CD4-positive, alpha-beta memory T cell (primary cell): ENCODE measurements around the gene RNF175. TPM values are rescaled to one million over a fixed set of nuclear protein-coding genes. Genes with fewer than 3 reads are reported as not detected.

ENCODE experiments used
- CTCF ChIA-PET: fragments of 350-600 bp; sonication (Branson Sonifier 250); formaldehyde crosslinking; loops from one replicate; lab custom pipeline; 2021; ENCODE audit warnings: inconsistent platforms; ENCODE audit not compliant: partially characterized antibody; lab: Charles Lee
- POLR2A ChIA-PET: fragments of 350-600 bp; sonication (Branson Sonifier 250); formaldehyde crosslinking; loops from one replicate; lab custom pipeline; 2021; ENCODE audit not compliant: partially characterized antibody; lab: Charles Lee
- DNase-seq, 5 donors: peaks; one replicate each; pipeline versions ENCODE4 v3.0.0 to v3.0.0-alpha.2; 2020 to 2022; ENCODE audit warnings: mixed read lengths in 1 of 5
- H3K27ac ChIP-seq: one replicate; pipeline ENCODE4 v1.7.0; 2013; ENCODE audit warnings: low read depth, low read length
- H3K27me3 ChIP-seq: 2 replicates; pipeline ENCODE4 v1.7.0; 2013; ENCODE audit warnings: mild to moderate bottlenecking, low read length, moderate library complexity; ENCODE audit not compliant: insufficient read depth
- H3K36me3 ChIP-seq: 2 replicates; pipeline ENCODE4 v1.7.0; 2013; ENCODE audit warnings: mild to moderate bottlenecking, low read length, moderate library complexity; ENCODE audit not compliant: insufficient read depth
- H3K4me1 ChIP-seq: 2 replicates; pipeline ENCODE4 v1.7.0; 2013; ENCODE audit warnings: mild to moderate bottlenecking, low read length, moderate library complexity; ENCODE audit not compliant: insufficient read depth
- H3K4me3 ChIP-seq, 2 donors: one replicate each; pipeline ENCODE4 v1.7.0; 2013; ENCODE audit warnings: low read length in 2 of 2, mild to moderate bottlenecking in 1 of 2
- H3K9me3 ChIP-seq, 2 donors: one replicate each; pipeline ENCODE4 v1.7.0; 2013; ENCODE audit warnings: low read length in 2 of 2, control low read depth in 1 of 2; ENCODE audit not compliant: control insufficient read depth in 1 of 2
- H3K27ac Mint-ChIP-seq, 7 donors: one replicate each; pipeline ENCODE4 v1.8.0; 2020 to 2021; ENCODE audit warnings: mixed read lengths in 7 of 7, mild to moderate bottlenecking in 6 of 7, inconsistent platforms in 3 of 7, moderate library complexity in 3 of 7
- H3K27me3 Mint-ChIP-seq, 2 donors: one replicate each; pipeline ENCODE4 v1.8.0; 2020 to 2021; ENCODE audit warnings: mixed read lengths in 2 of 2
- H3K36me3 Mint-ChIP-seq, 2 donors: one replicate each; pipeline ENCODE4 v1.8.0; 2020 to 2021; ENCODE audit warnings: mixed read lengths in 2 of 2, inconsistent platforms in 1 of 2, mild to moderate bottlenecking in 1 of 2
- H3K4me1 Mint-ChIP-seq, 4 donors: one replicate each; pipeline ENCODE4 v1.8.0; 2020 to 2021; ENCODE audit warnings: mixed read lengths in 4 of 4, mild to moderate bottlenecking in 1 of 4
- H3K4me3 Mint-ChIP-seq, 8 donors: one replicate each; pipeline ENCODE4 v1.8.0; 2020 to 2021; ENCODE audit warnings: mixed read lengths in 8 of 8, mild to moderate bottlenecking in 7 of 8, moderate library complexity in 6 of 8, inconsistent platforms in 3 of 8
- H3K9me3 Mint-ChIP-seq, 8 donors: one replicate each; pipeline ENCODE4 v1.8.0; 2020 to 2021; ENCODE audit warnings: mixed read lengths in 8 of 8, mild to moderate bottlenecking in 5 of 8, inconsistent platforms in 3 of 8, moderate library complexity in 1 of 8
- intact Hi-C: fragments of 100-400 bp; cut with micrococcal nuclease; formaldehyde crosslinking; loops from one replicate; pipeline ENCODE4 v1.15.1; 2023
- polyA plus RNA-seq, 2 donors: library from polyadenylated mRNA; unstranded; fragments of 300-500 nt; fragmentation: Illumina TruSeq; gene quantifications; one replicate each; pipeline ENCODE4 v1.2.3, GENCODE V29; 2021
- total RNA-seq, 2 experiments: library from RNA; stranded (reverse); gene quantifications; one replicate each; pipeline ENCODE4 v1.2.3, GENCODE V29; 2021

Gene RNF175
- total and polyA plus RNA-seq, 4 experiments from 2014 or later, result 0.24 to 0.67 (median 0.63) TPM

- no peaks in the 10 kb centered on the region for H3K9me3 ChIP-seq
- H3K4me1 ChIP-seq, result no peaks in the 10 kb centered on the region
- POLR2A ChIA-PET, result no interaction called here
- intact Hi-C loops, result no loop called here
- peaks cover under 1% of the 10 kb centered on the region for H3K27me3 ChIP-seq
- no peak overlapping the region for H3K4me3 ChIP-seq
- CTCF ChIA-PET, result no interaction called here
- no peaks in the 10 kb centered on the region for H3K9me3 Mint-ChIP-seq
- no peaks in the 10 kb centered on the region for H3K36me3 Mint-ChIP-seq
- peaks cover 20 to 38% of the 10 kb centered on the region in 2 donors for H3K27me3 Mint-ChIP-seq
- H3K4me3 Mint-ChIP-seq, result no peak overlapping the region
- H3K36me3 ChIP-seq, result no peaks in the 10 kb centered on the region
- H3K27ac ChIP-seq, result no peak overlapping the region
- H3K27ac Mint-ChIP-seq, result no peak overlapping the region
- no peaks in the 10 kb centered on the region for H3K4me1 Mint-ChIP-seq
- no peak for DNase-seq
These were observed 38.6 kb upstream of the RNF175 start for GRCh38 chr4:153798420-153798819.

- H3K9me3 ChIP-seq, result no peaks in the 10 kb centered on the region
- ChIA-PET POLR2A (interaction anchor here (0.6 kb wide), 1 partner anchor 12 kb away, joined by 3 read pairs; no protein-coding TSS in a partner anchor), CTCF (no interaction called here)
- Mint-ChIP-seq H3K9me3 (no peaks in the 10 kb centered on the region), H3K4me3 (peak overlapping the region in 2 of 8 donors; percentile 18 to 19), H3K36me3 (no peaks in the 10 kb centered on the region), H3K4me1 (peaks cover 13 to 32% (median 24%) of the 10 kb centered on the region in 4 donors), H3K27ac (no peak overlapping the region), H3K27me3 (peaks cover 49 to 59% of the 10 kb centered on the region in 2 donors)
- DNase-seq, result no peak
- no peak overlapping the region for H3K27ac ChIP-seq
- intact Hi-C loops, result no loop called here
- peaks cover 40% of the 10 kb centered on the region for H3K27me3 ChIP-seq
- no peaks in the 10 kb centered on the region for H3K36me3 ChIP-seq
- no peak overlapping the region for H3K4me3 ChIP-seq
- peaks cover 24% of the 10 kb centered on the region for H3K4me1 ChIP-seq
These were observed 34.2 kb upstream of the RNF175 start for GRCh38 chr4:153794006-153794405.

GRCh38 chr4:153792618-153793247 is 32.9 kb upstream of the RNF175 start:
- Mint-ChIP-seq H3K9me3 (no peaks in the 10 kb centered on the region), H3K27ac (no peak overlapping the region), H3K27me3 (peaks cover 57 to 65% of the 10 kb centered on the region in 2 donors), H3K4me3 (peak overlapping the region; percentile 37 to 80 (median 70)), H3K4me1 (peaks cover 18 to 42% (median 32%) of the 10 kb centered on the region in 4 donors), H3K36me3 (no peaks in the 10 kb centered on the region)
- Histone ChIP-seq H3K27ac (no peak overlapping the region), H3K4me3 (no peak overlapping the region), H3K27me3 (peaks cover 40% of the 10 kb centered on the region), H3K36me3 (no peaks in the 10 kb centered on the region), H3K9me3 (no peaks in the 10 kb centered on the region), H3K4me1 (peaks cover 36% of the 10 kb centered on the region)
- CTCF ChIA-PET, result no interaction called here
- intact Hi-C loops, result no loop called here
- DNase-seq, result no peak
- POLR2A ChIA-PET, result no interaction called here

GRCh38 chr4:153791746-153792617 is 32.2 kb upstream of the RNF175 start:
- peak overlapping the region in 1 of 7 donors; percentile 16 for H3K27ac Mint-ChIP-seq
- CTCF ChIA-PET, result no interaction called here
- intact Hi-C loops, result no loop called here
- H3K4me3 Mint-ChIP-seq, result peak overlapping the region; percentile 55 to 83 (median 75)
- no peaks in the 10 kb centered on the region for H3K36me3 Mint-ChIP-seq
- peaks cover 64 to 71% of the 10 kb centered on the region in 2 donors for H3K27me3 Mint-ChIP-seq
- POLR2A ChIA-PET, result no interaction called here
- H3K4me1 Mint-ChIP-seq, result peaks cover 18 to 45% (median 34%) of the 10 kb centered on the region in 4 donors
- Histone ChIP-seq H3K9me3 (no peaks in the 10 kb centered on the region), H3K27me3 (peaks cover 40% of the 10 kb centered on the region), H3K27ac (no peak overlapping the region), H3K4me1 (peaks cover 36% of the 10 kb centered on the region), H3K36me3 (no peaks in the 10 kb centered on the region), H3K4me3 (peak overlapping the region in 1 of 2 donors; percentile 2)
- H3K9me3 Mint-ChIP-seq, result no peaks in the 10 kb centered on the region
- no peak for DNase-seq

GRCh38 chr4:153790962-153791551 is 31.2 kb upstream of the RNF175 start:
- H3K4me3 ChIP-seq, result no peak overlapping the region
- Mint-ChIP-seq H3K4me1 (peaks cover 18 to 45% (median 34%) of the 10 kb centered on the region in 4 donors), H3K27ac (peak overlapping the region in 1 of 7 donors; percentile 16), H3K4me3 (peak overlapping the region; percentile 57 to 83 (median 74)), H3K27me3 (peaks cover 63 to 71% of the 10 kb centered on the region in 2 donors), H3K9me3 (no peaks in the 10 kb centered on the region), H3K36me3 (no peaks in the 10 kb centered on the region)
- H3K4me1 ChIP-seq, result peaks cover 36% of the 10 kb centered on the region
- H3K9me3 ChIP-seq, result no peaks in the 10 kb centered on the region
- H3K27me3 ChIP-seq, result peaks cover 43% of the 10 kb centered on the region
- ChIA-PET POLR2A (no interaction called here), CTCF (no interaction called here)
- DNase-seq, result no peak
- no peaks in the 10 kb centered on the region for H3K36me3 ChIP-seq
- no peak overlapping the region for H3K27ac ChIP-seq
- intact Hi-C loops, result no loop called here

- Mint-ChIP-seq H3K27me3 (peaks cover 67 to 71% of the 10 kb centered on the region in 2 donors), H3K9me3 (no peaks in the 10 kb centered on the region), H3K4me3 (peak overlapping the region in 6 of 8 donors; percentile 17 to 54 (median 23)), H3K27ac (no peak overlapping the region), H3K4me1 (peaks cover 18 to 45% (median 34%) of the 10 kb centered on the region in 4 donors), H3K36me3 (no peaks in the 10 kb centered on the region)
- Histone ChIP-seq H3K4me1 (peaks cover 36% of the 10 kb centered on the region), H3K9me3 (no peaks in the 10 kb centered on the region), H3K36me3 (no peaks in the 10 kb centered on the region), H3K27me3 (peaks cover 45% of the 10 kb centered on the region), H3K27ac (no peak overlapping the region), H3K4me3 (no peak overlapping the region)
- ChIA-PET CTCF (no interaction called here), POLR2A (no interaction called here)
- DNase-seq, result no peak
- intact Hi-C loops, result no loop called here
These were observed 30.7 kb upstream of the RNF175 start for GRCh38 chr4:153790500-153790865.
